NCI-H128 (cell line): ENCODE results near the gene UBAC1.
A peak's percentile ranks its signal among the peaks of the same experiment; 100 is the strongest.
"Not testable (repeated sequence)": the region's sequence is repeated elsewhere in the genome, so short reads cannot be mapped to it uniquely, and the experiment has no call there.

Experiments
- DNase-seq: peaks from one replicate; lab custom pipeline; 2025; ENCODE audit not compliant: unreplicated experiment; lab: John Stamatoyannopoulos, UW

Gene UBAC1

DNA sequence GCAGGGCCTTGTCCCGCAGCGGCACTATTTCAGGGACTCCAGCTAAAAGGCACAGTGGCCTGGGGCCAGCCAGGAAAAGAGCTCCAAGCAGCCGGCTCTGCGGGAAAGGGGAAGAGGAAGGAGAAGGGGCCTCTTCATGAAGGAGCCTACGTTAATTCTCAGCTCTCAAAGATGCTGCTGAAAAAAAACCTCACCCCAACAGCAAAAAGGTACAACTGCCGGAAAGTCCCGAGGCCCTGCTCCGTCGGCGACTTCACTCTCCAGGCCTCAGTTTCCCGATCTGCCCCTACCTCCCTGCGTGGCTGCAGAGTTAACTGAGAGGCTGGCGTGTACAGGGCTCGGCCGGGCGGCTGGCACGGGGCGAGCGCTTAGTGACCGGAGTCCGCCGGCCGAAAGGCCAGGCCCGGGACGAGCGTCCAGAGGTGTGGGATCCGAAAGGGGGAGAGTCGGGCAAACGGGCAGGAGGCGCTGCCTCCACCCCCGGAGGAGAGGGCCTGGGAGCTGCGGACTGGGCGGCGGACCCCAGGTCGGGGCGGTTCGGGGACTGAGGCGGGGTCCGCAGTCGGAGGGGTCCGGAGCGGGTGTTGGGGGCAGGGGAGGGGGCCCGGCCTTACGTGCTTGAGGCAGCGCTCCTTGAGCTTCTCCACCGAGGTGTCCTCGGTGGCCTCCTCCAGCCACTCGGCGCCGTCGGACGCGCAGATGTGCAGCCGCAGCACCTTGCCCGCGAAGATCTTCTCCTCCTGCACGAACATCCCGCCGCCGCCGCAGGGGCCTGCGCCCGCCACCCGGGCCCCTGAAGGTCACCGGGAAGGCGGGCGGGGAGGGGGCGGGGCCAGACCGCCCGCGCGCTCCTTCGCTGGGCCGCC is 529 bp downstream of the UBAC1 start:
- DNase-seq: no peak

DNA sequence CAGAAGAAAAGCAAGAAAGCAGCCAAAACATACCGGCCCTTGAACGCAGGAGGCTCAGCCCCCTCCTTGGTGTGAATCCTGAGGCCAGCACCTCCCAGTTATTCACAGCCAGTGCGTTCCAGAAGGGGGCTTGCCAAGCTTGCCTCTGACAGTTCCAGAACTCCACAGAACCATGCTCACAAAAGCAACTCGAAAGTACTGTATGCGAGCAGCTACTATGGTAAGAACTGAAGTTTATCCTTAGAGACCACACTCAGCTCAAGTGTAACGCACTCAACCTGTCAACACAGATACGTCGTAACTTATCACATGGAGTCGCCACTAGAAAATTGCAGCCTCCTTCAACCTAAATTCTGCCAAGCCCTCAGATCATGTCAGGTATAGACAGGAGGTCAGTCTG is 1.4 kb downstream of the UBAC1 start:
- no peak for DNase-seq

DNA sequence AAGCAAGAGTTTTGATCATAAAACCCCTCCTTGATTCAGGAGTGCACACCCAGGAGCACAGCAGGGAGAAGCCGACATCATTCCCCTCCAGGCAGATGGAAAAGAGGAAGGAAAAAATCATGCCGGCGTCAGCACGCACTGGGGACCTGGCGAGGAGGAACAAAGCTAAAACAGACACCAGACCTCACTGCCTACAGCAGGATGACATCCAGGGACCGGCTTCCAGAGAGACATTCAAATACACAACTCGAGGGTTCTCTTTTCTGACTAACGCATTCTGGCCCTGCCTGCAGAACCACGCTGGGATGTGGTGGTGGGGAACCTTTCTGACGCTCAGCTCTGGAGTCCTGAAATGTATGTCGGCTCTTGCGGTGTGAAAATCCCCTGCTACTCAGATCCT is 2.7 kb downstream of the UBAC1 start:
- DNase-seq: no peak

DNA sequence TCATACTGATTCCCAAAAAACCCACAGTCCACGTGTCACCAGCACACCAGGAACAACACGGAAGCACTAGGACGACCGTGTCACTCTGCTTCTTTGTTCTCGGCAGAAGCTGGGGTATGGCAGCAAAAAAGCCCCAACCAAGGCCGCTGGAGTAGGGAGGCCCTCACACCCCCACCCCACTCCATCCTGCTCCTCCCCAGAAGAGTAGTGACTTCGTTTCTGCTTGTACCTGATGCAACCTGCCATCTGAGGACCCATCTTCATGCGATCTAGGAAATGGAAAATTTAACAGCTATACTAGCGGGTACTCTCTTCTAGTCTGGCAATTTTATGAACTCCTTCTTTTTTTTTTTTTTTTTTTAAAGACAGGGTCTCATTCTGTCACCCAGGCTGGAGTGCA is 3.7 kb downstream of the UBAC1 start:
- no peak for DNase-seq

DNA sequence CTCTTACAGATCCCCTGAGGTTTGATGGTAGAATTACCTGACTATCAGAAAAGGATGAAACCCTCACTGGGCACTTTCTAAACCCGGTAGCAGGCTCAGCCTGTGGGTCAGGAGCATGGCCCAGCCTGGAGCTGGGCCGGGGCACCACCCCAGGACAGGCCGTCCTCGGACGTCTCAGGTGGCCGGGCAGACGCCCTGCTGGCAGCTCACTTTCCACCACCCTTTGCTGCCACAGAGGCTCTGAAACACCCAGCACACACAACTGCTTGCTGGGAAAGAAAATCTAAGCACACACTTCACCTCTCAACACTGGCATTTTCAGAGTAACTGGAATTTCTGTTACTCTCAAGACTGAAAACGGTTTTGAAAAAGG is 4.4 kb downstream of the UBAC1 start:
- no peak for DNase-seq

DNA sequence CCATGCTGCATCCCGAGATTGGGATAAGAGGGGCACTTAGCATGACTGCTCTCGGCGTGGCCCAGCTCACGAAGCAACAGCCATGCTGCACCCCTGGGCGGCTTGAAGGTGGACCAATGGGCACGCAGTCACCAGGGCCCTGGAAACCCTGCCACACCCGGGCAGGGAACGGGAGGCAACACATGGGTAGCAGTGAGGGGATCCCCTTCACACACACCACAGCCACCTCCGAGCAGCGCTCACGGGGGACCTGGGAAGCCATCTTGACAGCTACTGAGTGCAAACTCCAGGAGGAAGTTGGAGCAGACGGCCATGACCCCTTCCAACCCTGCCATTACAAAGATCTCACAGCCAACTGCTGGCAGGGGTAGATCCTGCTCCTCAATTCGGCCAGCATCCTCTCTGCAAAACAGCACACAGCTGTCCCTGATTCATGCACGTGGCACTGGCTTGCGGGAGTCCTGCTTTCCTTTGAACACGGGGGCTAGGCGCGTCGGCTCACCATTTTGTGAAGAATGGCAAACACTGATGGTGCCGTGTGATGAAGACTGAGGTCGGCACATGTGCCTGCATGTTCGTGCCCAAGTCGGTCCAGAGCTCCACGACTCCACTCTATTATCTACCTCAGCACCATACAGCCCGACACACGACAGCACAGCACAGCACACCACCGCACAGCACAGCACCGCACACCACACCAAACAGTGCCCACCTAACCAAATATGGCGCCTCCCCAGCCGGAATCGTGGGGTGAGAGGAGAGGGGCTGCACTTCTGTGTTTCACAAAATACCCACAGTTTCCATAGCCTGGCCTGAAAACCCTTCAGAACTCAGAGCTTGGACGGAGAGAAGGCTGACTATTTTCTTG is 5.0 kb downstream of the UBAC1 start:
- DNase-seq: no peak

DNA sequence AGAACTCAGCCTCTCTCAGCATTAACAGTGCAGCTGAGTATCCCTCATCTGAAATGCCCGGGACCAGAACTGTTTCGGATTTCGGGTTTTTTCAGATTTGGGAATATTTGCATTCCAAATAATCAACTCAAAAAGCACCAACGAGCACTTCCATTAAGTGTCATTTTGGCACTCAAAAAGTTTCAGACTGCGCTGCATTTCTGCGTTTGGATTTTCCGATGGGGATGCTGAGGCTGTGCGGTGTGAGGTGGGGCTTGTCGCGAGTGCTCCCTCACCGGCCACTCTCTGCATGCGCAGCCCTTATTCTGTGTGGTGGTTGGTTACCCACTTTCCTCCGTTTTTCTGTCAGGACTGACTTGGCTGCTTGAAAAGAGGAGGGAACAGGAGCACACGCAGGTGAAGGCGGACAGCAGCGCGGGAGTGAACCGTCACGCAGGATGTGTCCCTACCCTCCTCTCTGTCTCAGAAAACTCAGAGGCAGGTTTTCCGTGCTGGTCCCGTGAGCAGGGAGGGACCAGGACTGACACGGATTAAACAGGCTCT is 8.4 kb downstream of the UBAC1 start:
- DNase-seq: no peak

DNA sequence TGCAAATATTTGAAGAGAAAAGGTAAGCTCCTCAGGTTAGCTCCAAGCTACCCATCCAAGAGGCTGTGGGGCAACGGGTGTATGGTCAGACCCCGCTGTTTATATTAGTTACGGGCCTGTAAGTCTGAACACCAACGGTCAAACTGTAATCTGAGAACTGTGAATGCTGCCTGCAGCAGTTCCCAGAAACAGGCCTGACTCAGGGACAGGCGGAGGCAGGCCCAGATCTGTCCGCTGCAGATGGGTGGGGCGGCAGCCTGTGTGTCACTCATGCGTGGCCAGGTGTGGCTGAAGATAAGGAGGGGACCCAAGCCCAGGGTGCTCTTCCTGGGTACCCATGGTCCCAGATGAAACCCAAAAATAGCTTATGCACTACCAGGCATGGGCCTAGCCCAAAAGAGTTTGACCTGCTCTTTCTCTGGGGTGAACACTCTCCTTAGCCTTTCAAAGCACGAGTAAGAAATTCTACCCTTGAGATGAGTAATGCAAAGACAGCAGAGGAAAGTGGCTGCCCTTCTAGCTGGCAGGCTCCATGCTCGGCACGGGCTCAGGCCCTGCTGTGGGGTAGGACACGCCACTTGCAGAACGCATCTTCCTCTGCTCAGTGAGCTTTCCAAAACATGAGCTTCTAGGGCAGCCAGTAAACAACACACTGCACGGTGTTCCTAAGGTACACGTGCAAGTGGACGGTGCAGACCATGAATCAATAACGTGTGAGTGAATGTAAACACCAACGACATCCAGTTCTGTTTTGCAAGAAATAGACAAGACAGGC is 9.1 kb downstream of the UBAC1 start:
- peak; percentile 44 for DNase-seq

DNA sequence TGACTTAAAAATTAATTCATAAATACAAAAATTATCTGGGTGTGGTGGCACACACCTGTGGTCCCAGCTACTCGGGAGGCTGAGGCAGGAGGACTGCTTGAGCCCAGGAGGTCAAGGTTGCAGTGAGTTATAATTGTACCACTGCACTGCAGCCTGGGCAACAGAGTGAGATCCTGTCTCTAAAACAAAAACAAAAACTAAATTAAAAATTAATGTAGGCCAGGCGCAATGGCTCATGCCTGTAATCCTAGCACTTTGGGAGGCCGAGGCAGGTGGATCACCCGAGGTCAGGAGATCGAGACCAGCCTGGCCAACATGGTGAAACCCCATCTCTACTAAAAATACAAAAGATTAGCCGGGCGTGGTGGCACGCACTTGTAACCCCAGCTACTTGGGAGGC is 9.9 kb downstream of the UBAC1 start:
- DNase-seq: not testable (repeated sequence)

DNA sequence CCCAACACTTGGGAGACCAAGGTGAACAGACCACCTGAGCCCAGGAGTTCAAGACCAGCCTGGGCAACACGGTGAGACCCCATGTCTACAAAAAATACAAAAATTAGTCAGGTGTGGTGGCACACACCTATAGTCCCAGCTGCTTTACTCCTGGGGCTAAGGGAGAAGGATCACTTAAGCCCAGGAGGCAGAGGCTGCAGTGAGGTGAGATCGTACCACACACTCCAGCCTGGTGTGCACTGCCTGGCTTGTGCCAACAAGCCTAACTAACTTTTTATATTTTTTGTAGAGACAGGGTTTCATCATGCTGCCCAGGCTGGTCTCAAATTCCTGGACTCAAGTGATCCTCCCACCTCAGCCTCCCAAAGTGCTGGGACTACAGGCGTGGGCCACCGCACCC is 10.3 kb downstream of the UBAC1 start:
- not testable (repeated sequence) for DNase-seq

DNA sequence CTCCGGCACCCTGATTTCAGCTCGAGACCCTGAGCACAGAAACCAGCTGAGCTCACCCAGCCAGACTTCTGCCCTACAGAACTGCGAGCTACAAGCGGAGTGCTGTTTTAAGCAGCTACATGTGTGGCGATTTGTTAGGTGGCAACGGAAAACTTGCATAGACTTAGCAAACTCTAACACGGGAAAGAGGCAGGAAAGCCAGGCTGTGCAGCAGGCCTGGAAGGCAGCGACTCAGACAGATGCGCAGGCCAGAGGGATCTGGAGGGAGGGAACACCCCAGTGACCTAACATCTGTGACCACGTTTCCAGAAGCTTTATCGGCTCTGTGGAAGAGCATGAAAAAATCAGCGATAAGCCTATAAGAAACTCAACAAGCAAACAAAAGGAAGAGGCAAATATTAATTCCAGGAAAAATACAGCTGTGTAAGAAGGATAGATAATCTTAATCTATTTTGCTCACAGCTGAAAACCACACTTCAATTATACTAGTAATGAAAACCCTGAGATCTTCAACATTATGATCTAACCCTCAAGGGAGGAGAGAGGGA is 11.0 kb downstream of the UBAC1 start:
- no peak for DNase-seq

DNA sequence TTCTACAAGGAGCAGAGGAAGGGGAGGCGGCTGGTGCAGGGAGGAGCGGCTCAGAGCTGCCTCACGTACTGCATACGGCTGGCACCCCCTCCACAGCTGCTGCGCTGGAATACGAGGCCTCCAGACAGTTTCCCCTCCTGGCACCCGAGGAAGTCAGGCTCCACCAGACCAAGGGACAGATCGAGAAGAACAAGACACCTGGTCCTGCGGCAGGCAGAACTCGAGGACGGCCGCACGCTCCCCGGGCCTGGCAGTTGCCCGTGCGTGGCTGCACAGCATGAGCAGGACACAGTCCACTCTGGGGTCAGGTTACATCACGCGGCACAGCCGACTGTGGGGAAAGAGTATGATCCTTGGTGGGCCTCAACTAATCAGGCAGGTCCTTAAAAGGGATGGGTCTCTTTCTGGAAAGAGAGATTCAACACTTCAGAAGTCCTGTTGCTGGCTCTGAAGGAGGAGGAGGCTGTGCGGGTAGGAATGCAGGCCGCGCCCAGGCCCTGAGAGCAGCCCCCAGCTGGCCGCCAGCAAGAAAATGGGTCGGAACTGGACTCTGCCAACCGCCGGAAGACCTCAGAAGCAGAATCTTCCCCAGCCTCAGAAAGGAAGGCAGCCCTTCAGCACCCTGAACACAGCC is 11.6 kb downstream of the UBAC1 start:
- no peak for DNase-seq

DNA sequence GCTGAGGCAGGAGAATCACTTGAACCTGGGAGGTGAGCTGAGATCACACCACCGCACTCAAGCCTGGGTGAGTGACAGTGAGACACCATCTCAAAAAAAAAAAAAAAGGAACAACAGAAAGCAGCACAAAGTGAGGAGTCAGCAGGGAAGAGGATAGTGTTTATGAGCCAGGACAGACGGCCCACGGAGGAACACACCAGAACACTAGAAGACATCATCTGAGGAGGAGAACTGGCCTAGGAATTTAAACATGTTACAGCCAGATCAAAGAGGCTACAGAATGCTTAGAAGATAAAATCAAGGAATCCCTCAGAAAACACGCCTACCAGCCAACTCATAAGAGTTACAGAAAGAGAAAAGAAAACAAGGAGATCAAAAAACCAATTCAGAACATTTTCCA is 12.2 kb downstream of the UBAC1 start:
- no peak for DNase-seq

DNA sequence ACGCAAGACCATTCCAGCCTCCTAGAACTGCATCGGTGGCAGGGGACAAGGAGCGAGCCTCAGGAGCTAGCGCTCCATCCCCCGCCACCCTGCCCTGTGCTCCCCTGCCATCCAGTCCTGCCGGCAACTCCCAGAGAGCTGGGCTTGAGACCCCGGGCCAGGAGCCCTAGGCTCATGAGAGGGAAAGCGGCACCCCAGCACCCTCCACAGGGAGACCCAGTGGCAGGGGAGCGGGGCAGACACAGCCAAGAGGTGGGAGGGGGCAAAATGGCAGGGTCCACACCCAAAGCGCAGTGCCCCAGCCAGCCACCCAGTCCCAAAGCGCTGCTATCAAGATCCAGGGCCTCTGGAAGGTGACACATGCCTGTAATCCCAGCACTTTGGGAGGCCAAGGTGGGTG is 12.7 kb downstream of the UBAC1 start:
- no peak for DNase-seq

DNA sequence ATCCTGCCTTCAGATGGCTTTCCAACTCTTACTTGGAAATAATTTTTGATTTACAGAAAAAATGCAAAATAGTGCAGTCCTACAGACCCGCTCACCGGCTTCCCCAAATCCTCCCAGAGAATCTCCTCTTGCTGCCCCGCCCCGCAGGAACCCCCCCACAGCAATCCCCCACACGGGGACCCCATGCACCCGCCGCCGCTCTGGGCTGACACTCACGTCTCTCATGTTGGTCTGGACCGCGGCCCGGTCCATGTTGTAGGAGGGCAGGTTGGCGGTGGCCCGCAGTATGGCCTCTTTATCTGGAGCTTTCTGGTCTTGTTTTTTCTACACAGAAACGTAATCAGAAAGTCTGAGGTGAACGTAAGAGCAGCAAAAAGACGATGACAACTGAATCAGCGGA is 13.6 kb downstream of the UBAC1 start:
- DNase-seq: no peak

DNA sequence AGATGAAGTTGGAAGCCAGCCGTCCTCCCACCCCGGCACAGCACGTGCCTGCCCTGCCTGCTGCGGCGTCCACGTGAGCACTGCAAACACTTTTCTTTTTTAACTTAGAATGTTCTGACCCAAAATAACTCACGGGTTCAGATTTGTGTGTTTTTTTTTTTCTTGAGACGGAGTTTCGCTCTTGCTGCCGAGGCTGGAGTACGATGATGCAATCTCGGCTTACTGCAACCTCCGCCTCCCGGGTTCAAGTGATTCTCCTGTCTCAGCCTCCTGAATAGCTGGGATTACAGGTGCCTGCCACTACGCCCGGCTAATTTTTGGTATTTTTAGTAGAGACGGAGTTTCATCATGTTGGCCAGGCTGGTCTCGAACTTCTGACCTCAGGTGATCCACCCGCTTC is 14.1 kb downstream of the UBAC1 start:
- not testable (repeated sequence) for DNase-seq

DNA sequence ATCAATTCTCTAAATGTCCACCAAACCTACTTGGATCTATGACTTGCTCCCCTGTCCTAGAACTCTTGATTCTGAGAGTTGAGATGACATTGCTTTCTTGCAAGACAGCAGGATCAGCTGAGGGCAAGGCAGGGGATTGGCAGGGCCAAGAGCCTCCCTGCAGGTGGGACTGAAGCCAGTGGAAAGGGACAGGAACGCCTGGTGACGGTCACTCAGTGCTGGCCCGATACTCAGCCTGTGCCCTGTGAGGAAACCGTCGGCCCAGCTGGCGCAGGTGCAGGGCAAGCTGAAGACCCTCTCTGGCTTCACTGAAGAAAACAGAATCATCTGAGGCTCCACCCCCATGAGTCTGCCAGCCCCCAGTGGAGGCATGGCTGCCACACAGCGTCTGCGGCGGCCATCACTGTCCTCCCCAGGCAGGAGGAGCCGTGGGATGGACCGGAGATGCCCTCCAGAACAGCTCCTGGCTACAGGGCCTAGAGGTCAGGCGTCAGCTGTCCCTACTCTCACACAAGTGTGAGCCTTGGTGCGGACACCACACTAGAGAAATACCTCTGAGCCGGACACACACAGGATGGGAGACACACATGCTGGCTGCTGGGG is 14.7 kb downstream of the UBAC1 start:
- no peak for DNase-seq

DNA sequence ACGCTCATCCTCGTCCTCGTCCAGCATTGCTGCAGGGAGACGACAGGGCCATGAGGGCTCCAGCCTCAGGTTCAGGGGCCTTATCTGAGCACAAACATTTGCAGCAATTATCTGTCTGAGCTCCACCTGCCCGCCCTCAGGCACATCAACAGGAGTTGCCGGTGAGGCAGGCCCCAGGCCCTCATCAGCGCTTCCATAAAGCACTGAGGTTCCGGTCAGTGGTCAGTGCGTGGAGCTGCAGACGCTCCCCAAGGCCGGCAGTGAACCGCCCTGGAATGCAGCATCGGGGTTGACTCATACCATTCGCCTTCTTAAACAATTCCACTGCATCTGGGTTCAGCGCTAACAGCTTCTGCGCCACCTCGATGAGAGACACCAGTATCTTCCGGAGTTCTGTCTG is 15.2 kb downstream of the UBAC1 start:
- no peak for DNase-seq

DNA sequence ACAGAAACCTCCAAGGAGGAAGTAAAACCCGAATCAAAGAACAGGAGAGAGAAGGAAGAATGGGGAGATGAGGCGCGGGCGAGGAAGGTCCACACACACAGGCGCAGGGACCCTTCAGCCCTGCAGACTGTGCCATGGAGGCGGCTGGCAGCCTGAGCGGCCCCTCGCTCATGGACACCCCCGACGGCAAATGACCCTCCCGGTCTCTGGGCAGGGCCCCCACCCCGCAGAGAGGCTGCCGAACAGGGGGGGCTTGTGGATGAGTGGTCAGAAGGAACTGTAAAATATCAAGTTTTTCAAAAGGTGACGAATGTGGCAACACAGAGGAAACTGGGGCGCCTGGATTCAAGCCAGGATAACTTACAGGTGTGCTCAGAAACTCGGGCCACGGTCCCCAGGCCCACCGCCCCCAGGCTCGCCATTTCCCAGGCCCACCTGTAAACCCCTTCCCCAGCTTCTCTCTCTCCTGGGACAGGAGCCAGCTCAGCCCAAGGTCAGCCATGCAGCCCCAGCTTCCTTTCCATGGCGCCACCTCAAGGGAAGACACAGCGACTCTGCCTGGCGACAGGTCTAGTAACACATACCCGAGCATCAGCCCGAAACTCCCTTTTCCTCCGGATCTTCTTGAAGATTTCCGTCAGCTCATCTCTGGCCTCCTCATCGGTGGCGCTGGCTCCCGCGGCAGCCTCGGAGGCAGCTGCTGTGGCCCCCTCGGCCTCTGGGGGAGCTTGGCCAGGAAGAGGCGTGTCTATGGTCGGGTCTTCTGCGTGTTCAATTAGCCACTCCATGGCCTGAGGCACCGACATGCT is 16.5 kb downstream of the UBAC1 start:
- no peak for DNase-seq
